ENCODE measurements around the gene ARX. TPM values are rescaled to one million over a fixed set of nuclear protein-coding genes. Genes with fewer than 3 reads are reported as not detected.

Gene ARX
- total RNA-seq (2021; ENCODE audit: unreplicated experiment), result 0.22 TPM
- polyA plus RNA-seq (2012), result 0.13 and 0.15 TPM in 2 replicates
- not detected for Bru-seq, nascent RNA
- BruChase-seq, experiment 1, labeled RNA remaining after a 6-hour chase, result percentile 7 among the genes with signal in this experiment
- BruChase-seq, experiment 2, labeled RNA remaining after a 2-hour chase, result percentile 18 among the genes with signal in this experiment
- long read RNA-seq, partial matches to known transcripts, result 1 of 1 reads
- long read RNA-seq, other reads (novel, unspliced or antisense), result 0 of 1 reads

DNA sequence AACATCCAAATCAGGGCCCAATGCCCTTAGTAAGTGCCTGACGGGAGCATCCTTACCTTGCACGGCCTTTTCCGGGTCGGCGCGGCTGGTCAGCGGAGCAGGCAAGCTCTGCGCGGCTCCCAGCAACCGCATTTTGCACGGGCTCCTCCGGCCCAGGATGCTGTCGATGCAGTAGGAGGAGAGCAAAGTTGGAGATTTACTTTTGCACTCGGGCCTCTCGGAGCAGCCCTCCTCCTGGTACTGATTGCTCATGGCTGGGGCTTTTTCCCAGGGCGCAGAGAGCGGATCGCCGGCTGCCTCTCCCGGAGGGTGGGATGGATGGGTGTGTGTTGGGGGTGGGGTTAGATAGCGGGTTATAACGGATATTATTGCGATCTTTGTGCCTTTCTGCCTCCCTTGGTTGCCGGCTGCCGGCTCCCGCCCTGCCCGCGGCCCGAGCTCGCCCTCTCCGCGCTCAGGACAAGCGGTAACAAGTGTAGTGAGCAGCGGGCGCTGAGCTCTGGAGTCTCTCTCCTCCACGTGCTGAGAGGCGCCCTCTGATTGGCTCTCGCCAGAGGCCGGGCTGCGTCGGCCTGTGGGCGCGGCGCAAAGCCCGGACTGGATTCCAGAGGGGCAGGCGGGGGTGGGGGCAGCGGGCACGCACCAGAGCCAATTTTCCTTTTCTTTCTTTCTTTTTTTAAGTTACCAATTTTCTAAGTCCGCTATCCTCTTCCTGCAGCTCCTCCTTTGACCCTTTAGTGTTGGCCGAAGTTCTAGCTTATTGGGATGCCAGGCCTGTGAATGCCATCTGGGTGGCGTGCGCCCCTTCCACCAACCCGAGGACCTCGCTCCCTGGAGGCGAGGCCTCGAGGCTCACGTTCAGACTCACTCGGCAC lies at the start of gene ARX:
ARX (minus strand) TSS at position 480 of the 875 bp plus-strand sequence; CDS start at position 252, 228 bp downstream.
- CTCF ChIA-PET, result no interaction called here
- no TSS peak for BruUV-seq (replicated peaks)
- H3K79me2 ChIP-seq (ENCODE audit: insufficient read depth, low read length), result no peaks in the 10 kb centered on the region
- H2AFZ ChIP-seq (ENCODE audit: low read depth, low read length, poor library complexity, severe bottlenecking), result no peak within 1 kb of the TSS
- no peaks in the 10 kb centered on the region for H3K9me2 ChIP-seq (ENCODE audit: insufficient read depth)
- H3K9ac ChIP-seq (ENCODE audit: low read length), result no peak within 1 kb of the TSS
- intact Hi-C loops (cut with micrococcal nuclease), result no loop called here
- no peaks in the 10 kb centered on the region for H3K9me3 ChIP-seq (ENCODE audit: control insufficient read depth in 1 of 2, insufficient read depth in 1 of 2, low read depth in 1 of 2, low read length in 2 of 2)
- peak within 1 kb of the TSS; percentile 21 for H3K4me2 ChIP-seq (ENCODE audit: low read length)
- peaks cover 7 to 12% of the 10 kb centered on the region in 2 experiments; a peak in 3 of 4 replicates for H3K4me1 ChIP-seq (ENCODE audit: control insufficient read depth in 1 of 2, insufficient read depth in 2 of 2, low read length in 2 of 2)
- peak; percentile 84 for ATAC-seq
- no peaks in the 10 kb centered on the region for H3K36me3 ChIP-seq (ENCODE audit: control insufficient read depth in 1 of 2, insufficient read depth in 2 of 2, low read length in 2 of 2)
- DNase-seq (ENCODE audit: low read depth, low spot score), result peak; percentile 55
- POLR2A ChIA-PET, result interaction anchor here (0.7 kb wide), 1 partner anchor 17 kb away, joined by 3 read pairs; no protein-coding TSS in a partner anchor
- H3K27me3 ChIP-seq (ENCODE audit: insufficient read depth, low read length), result no peaks in the 10 kb centered on the region
- RAD21 ChIA-PET (ENCODE audit: low non-redundant PET in 1 of 2, low total read pairs in 2 of 2, uncharacterized antibody in 2 of 2, unreplicated experiment in 2 of 2), result no interaction called here
- no peak within 1 kb of the TSS for H3K4me3 ChIP-seq (replicated peaks in 1 of 2; ENCODE audit: low read depth in 1 of 2, low read length in 2 of 2)
- H4K20me1 ChIP-seq (ENCODE audit: insufficient read depth), result no peaks in the 10 kb centered on the region
- H3K27ac ChIP-seq (ENCODE audit: low read depth, low read length), result no peak within 1 kb of the TSS
- TF ChIP-seq, protein P1, sequence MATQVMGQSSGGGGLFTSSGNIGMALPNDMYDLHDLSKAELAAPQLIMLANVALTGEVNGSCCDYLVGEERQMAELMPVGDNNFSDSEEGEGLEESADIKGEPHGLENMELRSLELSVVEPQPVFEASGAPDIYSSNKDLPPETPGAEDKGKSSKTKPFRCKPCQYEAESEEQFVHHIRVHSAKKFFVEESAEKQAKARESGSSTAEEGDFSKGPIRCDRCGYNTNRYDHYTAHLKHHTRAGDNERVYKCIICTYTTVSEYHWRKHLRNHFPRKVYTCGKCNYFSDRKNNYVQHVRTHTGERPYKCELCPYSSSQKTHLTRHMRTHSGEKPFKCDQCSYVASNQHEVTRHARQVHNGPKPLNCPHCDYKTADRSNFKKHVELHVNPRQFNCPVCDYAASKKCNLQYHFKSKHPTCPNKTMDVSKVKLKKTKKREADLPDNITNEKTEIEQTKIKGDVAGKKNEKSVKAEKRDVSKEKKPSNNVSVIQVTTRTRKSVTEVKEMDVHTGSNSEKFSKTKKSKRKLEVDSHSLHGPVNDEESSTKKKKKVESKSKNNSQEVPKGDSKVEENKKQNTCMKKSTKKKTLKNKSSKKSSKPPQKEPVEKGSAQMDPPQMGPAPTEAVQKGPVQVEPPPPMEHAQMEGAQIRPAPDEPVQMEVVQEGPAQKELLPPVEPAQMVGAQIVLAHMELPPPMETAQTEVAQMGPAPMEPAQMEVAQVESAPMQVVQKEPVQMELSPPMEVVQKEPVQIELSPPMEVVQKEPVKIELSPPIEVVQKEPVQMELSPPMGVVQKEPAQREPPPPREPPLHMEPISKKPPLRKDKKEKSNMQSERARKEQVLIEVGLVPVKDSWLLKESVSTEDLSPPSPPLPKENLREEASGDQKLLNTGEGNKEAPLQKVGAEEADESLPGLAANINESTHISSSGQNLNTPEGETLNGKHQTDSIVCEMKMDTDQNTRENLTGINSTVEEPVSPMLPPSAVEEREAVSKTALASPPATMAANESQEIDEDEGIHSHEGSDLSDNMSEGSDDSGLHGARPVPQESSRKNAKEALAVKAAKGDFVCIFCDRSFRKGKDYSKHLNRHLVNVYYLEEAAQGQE (IDR thresholded peaks at IDR 0.05; ENCODE audit: low read depth), result no peak
- TF ChIP-seq, protein P2, sequence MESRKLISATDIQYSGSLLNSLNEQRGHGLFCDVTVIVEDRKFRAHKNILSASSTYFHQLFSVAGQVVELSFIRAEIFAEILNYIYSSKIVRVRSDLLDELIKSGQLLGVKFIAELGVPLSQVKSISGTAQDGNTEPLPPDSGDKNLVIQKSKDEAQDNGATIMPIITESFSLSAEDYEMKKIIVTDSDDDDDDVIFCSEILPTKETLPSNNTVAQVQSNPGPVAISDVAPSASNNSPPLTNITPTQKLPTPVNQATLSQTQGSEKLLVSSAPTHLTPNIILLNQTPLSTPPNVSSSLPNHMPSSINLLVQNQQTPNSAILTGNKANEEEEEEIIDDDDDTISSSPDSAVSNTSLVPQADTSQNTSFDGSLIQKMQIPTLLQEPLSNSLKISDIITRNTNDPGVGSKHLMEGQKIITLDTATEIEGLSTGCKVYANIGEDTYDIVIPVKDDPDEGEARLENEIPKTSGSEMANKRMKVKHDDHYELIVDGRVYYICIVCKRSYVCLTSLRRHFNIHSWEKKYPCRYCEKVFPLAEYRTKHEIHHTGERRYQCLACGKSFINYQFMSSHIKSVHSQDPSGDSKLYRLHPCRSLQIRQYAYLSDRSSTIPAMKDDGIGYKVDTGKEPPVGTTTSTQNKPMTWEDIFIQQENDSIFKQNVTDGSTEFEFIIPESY (IDR thresholded peaks at IDR 0.05; ENCODE audit: extremely low read depth, insufficient replicate concordance, low read length), result no peak
- TF ChIP-seq, protein P3, sequence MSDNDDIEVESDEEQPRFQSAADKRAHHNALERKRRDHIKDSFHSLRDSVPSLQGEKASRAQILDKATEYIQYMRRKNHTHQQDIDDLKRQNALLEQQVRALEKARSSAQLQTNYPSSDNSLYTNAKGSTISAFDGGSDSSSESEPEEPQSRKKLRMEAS (IDR thresholded peaks at IDR 0.05), result peak; percentile 88
- TF ChIP-seq SRF (IDR thresholded peaks at IDR 0.05; ENCODE audit: low read depth) (no peak), SIN3A (IDR thresholded peaks at IDR 0.05; ENCODE audit: low read depth) (no peak), FOSL1 (IDR thresholded peaks at IDR 0.05; ENCODE audit: low read depth) (no peak), JUND (IDR thresholded peaks at IDR 0.05) (no peak), CEBPB (IDR thresholded peaks at IDR 0.05; ENCODE audit: low read depth) (no peak), SP1 (IDR thresholded peaks at IDR 0.05; ENCODE audit: low read depth) (peak; percentile 54; the same call in 1 of the 2 replicates)
- TF ChIP-seq, protein P4, sequence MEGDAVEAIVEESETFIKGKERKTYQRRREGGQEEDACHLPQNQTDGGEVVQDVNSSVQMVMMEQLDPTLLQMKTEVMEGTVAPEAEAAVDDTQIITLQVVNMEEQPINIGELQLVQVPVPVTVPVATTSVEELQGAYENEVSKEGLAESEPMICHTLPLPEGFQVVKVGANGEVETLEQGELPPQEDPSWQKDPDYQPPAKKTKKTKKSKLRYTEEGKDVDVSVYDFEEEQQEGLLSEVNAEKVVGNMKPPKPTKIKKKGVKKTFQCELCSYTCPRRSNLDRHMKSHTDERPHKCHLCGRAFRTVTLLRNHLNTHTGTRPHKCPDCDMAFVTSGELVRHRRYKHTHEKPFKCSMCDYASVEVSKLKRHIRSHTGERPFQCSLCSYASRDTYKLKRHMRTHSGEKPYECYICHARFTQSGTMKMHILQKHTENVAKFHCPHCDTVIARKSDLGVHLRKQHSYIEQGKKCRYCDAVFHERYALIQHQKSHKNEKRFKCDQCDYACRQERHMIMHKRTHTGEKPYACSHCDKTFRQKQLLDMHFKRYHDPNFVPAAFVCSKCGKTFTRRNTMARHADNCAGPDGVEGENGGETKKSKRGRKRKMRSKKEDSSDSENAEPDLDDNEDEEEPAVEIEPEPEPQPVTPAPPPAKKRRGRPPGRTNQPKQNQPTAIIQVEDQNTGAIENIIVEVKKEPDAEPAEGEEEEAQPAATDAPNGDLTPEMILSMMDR (IDR thresholded peaks at IDR 0.05 in 2 of 3, conservative IDR thresholded peaks at IDR 0.05 in 1 of 3; ENCODE audit: borderline replicate concordance in 1 of 3, insufficient read depth in 1 of 3, low read depth in 2 of 3, low read length in 2 of 3), result no peak

Data from HCT116 (cell line).